ENCODE results near the gene MYH9.
"Not testable (repeated sequence)": the region's sequence is repeated elsewhere in the genome, so short reads cannot be mapped to it uniquely, and the experiment has no call there.

The MYH9 gene

GRCh38 chr22:36262307-36262706, 125.5 kb downstream of the MYH9 start:
- DNase-seq, result not testable (repeated sequence)

- DNase-seq, result not testable (repeated sequence)
These were observed 126.1 kb downstream of the MYH9 start for GRCh38 chr22:36261675-36262074.

- no peak for DNase-seq
These were observed 128.0 kb downstream of the MYH9 start for GRCh38 chr22:36259615-36260300.

GRCh38 chr22:36258701-36259614, 128.8 kb downstream of the MYH9 start:
- DNase-seq, result no peak

GRCh38 chr22:36257948-36258670, 129.7 kb downstream of the MYH9 start:
- DNase-seq, result no peak

- DNase-seq, result no peak
These were observed 130.5 kb downstream of the MYH9 start for GRCh38 chr22:36257308-36257707.

- DNase-seq, result no peak
These were observed 131.3 kb downstream of the MYH9 start for GRCh38 chr22:36256478-36256877.

GRCh38 chr22:36255572-36255971, 132.2 kb downstream of the MYH9 start:
- not testable (repeated sequence) for DNase-seq

GRCh38 chr22:36253523-36254490, 134.0 kb downstream of the MYH9 start:
- DNase-seq, result peak; percentile 53

GRCh38 chr22:36252754-36253522, 134.8 kb downstream of the MYH9 start, which contains the start of gene APOL1:
Gene APOL1, plus strand, starts transcription at chr22:36253133. Its CDS starts 1,823 bp downstream, at chr22:36254956.
- DNase-seq, result peak; percentile 37

- DNase-seq, result not testable (repeated sequence)
These were observed 135.7 kb downstream of the MYH9 start for GRCh38 chr22:36251979-36252608.

- DNase-seq, result not testable (repeated sequence)
These were observed 137.3 kb downstream of the MYH9 start for GRCh38 chr22:36250292-36250960.

GRCh38 chr22:36249160-36249559, 138.6 kb downstream of the MYH9 start:
- no peak for DNase-seq

- DNase-seq, result no peak
These were observed 139.8 kb downstream of the MYH9 start for GRCh38 chr22:36247955-36248354.

GRCh38 chr22:36246718-36247117, 141.0 kb downstream of the MYH9 start:
- DNase-seq, result no peak

- no peak for DNase-seq
These were observed 141.9 kb downstream of the MYH9 start for GRCh38 chr22:36245805-36246356.

- no peak for DNase-seq
These were observed 143.0 kb downstream of the MYH9 start for GRCh38 chr22:36244522-36245391.

- no peak for DNase-seq
These were observed 143.8 kb downstream of the MYH9 start for GRCh38 chr22:36243986-36244385.

All from activated T-cell treated with anti-CD3 and anti-CD28 coated beads for 4 hours (primary cell).